GM19035 (cell line): Measurements from ENCODE around the gene PPP1CC.
"Not testable (repeated sequence)": the region's sequence is repeated elsewhere in the genome, so short reads cannot be mapped to it uniquely, and the experiment has no call there.

ENCODE experiments used
- ATAC-seq: cut with Tn5 transposase; IDR thresholded peaks from one replicate; pipeline ENCODE4 v1.9.1; 2021; ENCODE audit not compliant: unreplicated experiment

Gene PPP1CC

GRCh38 chr12:110726708-110727369, 15.9 kb downstream of the PPP1CC start:
- no peak for ATAC-seq

GRCh38 chr12:110726028-110726427, 16.7 kb downstream of the PPP1CC start:
- no peak for ATAC-seq

GRCh38 chr12:110725267-110725666, 17.4 kb downstream of the PPP1CC start:
- ATAC-seq, result no peak

- not testable (repeated sequence) for ATAC-seq
These were observed 19.8 kb downstream of the PPP1CC start for GRCh38 chr12:110722892-110723291.

GRCh38 chr12:110721570-110721969, 21.1 kb downstream of the PPP1CC start:
- ATAC-seq, result no peak

DNA sequence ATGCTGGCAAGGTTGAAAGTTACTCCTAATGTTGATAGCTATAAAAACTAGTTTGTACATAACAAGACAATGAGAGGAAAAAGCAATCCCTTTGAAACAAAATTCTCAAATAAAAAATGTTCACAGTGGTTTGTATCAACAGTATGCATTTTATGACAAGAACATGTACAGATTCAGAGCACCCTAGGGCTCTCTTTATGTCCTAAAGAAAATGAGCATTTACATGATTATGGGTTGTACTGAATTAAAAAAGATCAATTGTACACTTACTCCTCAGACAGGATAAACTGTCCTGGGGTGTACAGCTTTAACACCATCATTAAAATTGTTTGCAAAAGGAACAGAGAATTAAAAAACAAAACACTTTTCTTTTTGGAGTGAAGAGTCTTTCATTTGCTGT, 22.2 kb downstream of the PPP1CC start:
- ATAC-seq, result no peak

DNA sequence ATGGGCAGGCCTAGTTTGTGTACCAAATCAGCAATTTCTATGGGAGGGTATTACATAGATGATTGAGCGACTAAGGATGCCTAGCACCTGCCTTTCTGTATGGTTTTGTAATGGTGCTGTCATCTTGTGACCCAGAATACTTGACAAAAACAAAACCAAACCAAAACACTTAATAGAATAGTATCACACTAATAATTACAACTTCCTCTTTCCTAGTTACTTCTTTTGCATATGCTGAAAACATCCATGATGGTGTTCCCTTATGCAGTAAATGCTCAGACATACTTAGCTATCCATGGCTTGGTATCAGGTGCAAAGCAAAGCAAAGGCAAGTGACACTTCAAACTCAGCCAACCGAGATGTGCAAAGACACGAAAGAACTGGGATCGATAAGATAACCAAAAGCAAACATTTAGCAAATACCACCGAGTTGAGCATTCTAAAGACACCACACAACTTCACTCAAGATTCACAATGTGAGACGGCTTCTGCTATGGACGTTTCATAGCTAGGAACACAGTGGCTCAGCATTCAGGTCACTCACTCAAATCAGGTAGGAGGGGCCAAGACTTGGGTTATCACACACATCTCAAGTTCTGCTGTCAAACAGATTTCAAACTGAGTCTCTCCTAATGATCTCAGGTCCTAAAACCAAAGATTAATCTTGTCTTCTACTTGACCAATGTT, 24.3 kb downstream of the PPP1CC start:
- ATAC-seq, result no peak

GRCh38 chr12:110717037-110717436, 25.7 kb downstream of the PPP1CC start:
- ATAC-seq, result no peak

DNA sequence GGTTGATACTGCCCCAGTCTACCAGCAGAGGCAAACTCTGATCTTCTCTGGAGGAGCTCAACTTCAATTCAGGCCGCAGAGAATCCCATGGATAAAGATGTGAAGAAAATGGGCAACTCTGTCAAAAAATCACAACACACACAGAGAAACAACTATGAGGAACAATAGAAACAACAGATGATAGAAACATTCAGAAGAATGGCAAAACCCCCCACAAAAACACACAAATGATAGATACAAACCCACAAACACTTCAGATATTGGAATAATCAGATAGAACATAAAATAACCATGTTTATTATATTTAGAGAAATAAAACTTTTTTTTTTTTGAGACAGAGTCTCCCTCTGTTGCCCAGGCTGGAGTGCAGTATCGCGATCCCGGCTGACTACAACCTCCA, 33.8 kb downstream of the PPP1CC start:
- ATAC-seq, result no peak

DNA sequence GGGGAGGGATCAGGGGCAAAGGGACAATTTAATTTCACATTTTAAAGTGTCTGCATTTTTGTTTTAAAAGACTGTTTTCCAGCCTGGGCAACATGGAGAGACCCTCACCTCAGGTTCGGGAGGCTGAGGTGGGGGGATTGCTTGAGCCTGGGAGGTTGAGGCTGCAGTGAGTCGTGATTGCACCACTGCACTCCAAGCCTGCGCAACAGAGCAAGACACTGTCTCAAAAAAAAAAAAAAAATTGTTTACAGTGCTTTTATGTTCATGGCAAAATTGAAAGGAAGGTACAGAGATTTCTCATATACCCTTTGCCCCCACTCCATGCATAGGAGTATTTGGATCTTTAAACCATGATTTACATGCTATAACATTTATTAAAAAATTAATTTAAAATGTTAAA, 37.4 kb downstream of the PPP1CC start:
- ATAC-seq, result no peak

- ATAC-seq, result no peak
These were observed 37.9 kb downstream of the PPP1CC start for GRCh38 chr12:110704750-110705149.

- no peak for ATAC-seq
These were observed 38.5 kb downstream of the PPP1CC start for GRCh38 chr12:110704231-110704630.

DNA sequence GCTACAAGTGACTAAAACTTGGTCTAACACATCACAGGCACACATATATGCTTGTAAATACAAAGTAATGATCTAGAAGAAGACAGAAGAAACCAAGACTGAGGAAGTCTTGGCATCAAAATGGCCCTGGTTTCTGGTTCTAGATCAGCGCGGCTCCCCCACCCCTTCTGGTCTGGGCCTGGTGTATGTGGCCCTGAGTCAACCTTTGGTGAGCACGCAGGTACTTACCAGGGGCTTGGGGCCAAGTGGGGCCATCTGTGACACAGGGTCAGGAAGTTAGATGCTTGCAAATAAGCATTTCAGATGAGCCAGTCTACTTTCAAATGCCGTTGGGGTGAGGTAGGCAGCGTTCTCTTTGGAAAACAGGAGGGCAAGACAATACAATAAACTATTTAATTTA, 40.6 kb downstream of the PPP1CC start:
- ATAC-seq, result no peak

- ATAC-seq, result no peak
These were observed 42.9 kb downstream of the PPP1CC start for GRCh38 chr12:110699591-110700445.

DNA sequence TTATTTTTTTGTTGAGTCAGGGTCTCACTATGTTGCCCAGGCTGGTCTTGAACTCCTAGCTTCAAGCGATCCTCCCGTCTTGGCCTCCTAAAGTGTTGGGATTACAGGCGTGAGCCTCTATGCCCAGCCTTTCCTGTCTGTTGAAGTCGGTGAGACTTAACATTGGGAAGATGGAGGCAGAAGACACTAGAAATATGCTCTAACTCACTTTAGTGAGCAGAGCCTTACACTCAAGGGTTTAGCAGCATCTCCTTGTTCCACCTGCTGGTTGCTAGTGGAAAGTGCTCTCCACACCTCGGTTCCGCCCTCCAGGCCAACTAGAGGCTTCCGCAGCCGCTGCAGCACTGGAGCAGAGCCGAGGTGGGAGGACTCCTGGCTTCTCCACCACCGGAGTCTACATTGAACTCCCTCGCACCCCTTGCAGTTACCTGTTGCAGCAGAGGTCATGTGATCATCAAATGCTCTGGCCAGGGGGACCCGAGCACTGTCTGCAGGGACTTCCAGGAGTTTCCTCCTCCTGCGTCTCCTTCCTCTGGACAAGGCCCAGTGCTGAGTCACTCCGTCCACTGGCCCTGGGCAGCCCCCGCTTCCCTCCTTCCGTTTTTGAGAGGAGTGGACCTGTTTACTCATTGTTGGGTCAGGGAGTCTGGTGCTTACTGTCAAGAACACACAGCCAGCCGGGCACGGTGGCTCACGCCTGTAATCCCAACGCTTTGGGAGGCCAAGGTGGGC, 44.4 kb downstream of the PPP1CC start:
- peak; percentile 88 for ATAC-seq

GRCh38 chr12:110697236-110697635, 45.5 kb downstream of the PPP1CC start:
- ATAC-seq, result no peak

DNA sequence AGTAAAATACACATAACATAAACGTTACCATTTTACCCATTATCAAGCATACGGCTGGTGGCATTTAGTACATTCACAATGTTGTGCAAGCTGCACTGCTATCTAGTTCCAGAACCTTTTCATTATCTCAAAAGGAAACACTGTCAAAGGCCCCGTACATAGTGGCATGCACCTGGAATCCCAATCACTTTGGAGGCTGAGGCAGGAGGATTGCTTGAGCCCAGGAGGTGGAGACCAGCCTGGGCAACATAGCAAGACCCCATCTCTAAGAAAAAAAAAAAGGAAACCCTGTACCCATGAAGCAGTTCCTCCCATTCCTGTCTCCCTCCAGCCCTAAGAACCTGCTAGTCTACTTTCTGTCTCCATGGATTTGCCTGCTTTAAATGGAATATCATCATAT, 46.4 kb downstream of the PPP1CC start:
- ATAC-seq, result no peak

DNA sequence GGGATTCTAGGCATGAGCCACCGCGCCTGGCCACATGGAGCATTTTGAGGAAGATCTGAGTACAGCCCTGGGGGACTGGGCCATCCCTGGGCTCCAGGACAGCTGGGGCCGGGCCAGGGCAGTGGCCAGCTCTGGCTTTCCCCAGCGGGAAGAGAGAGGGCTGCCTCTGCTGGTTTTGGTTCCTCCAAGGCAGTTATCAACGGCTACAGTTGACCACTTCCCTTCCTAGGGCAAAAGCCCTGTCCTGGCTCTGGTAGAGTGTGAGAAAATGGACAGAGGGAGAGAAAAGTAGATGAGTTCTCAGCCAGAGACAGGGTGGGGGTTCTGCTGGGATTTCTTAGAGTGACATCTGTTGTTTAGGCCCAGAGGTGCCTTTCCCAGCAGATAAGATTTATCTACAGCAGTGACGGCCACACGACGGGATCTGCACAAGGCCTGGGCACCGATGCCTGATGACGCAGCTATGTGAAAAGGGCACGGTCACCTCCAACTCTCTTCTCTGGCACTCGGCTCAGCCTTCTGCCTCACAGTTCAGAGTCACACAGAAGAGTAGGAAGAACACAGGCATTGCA, 48.3 kb downstream of the PPP1CC start:
- ATAC-seq, result no peak

- ATAC-seq, result no peak
These were observed 49.0 kb downstream of the PPP1CC start for GRCh38 chr12:110693731-110694130.

DNA sequence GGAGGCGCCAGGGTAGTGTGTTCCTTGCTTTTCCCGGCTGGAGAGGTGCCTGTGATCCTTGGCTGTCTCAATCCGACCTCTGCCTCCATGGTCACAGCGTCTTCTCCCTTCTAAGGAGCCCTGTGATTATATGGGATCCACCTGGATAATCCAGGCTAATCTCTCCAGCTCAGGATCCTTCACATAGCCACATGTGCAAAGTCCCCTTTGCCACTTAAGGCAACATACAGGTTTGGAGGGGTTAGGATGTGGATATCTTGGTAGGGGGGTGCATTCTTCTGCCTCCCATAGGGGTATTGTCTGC, 52.6 kb downstream of the PPP1CC start:
- ATAC-seq, result no peak
